Neural progenitor cell (in vitro differentiated cells): ENCODE results near the gene BAIAP2.

Experiments
- EZH2 ChIP-seq: fragments of 200-600 bp; sonication (generic); IDR thresholded peaks from 2 replicates; pipeline ENCODE4 v1.6.1; 2017; ENCODE audit warnings: antibody characterized with exemption, mild to moderate bottlenecking, moderate library complexity
- EZH2phosphoT487 ChIP-seq: fragments of 200-600 bp; sonication (generic); IDR thresholded peaks from 2 replicates; pipeline ENCODE4 v1.6.1; 2017; ENCODE audit warnings: antibody characterized with exemption

DNA sequence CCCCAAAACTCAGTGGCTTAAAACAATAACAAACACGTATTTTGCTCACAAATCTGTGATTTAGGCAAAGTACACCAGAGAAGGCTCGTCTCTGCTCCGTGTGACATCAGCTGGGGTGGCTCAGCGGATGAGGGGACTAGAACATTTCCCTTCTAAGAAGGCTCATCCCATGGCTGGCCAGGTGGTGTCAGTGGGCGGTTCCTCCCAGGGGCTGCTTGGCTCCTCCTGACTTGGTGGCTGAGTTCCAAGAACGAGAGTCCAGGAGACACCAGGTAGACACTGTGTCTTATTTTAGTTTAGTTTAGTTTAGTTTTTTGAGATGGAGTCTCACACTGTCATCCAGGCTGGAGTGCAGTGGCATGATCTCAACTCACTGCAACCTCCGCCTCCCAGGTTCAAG lies 48.9 kb upstream of the BAIAP2 start:
- no peak for TF ChIP-seq EZH2phosphoT487
- TF ChIP-seq EZH2, result no peak
